Vagina (tissue), 2 donors: ENCODE data around the gene TJP3. TPM values are rescaled to one million over a fixed set of nuclear protein-coding genes. Genes with fewer than 3 reads are reported as not detected.

Experiments used
- DNase-seq, 2 donors: peaks; one replicate each; pipeline ENCODE4 v3.0.0-alpha.2; 2017; ENCODE audit errors: extremely low spot score in 2 of 2
- H3K27ac ChIP-seq: fragments of 200-600 bp; sonication (generic); one replicate; pipeline ENCODE4 v1.5.1; 2019
- H3K27me3 ChIP-seq: fragments of 200-600 bp; sonication (generic); one replicate; pipeline ENCODE4 v1.5.1; 2019
- H3K36me3 ChIP-seq, 2 donors: fragments of 200-600 bp; sonication (generic); one replicate each; pipeline ENCODE4 v1.5.1; 2017 to 2019
- H3K4me1 ChIP-seq: fragments of 200-600 bp; sonication (generic); one replicate; pipeline ENCODE4 v1.5.1; 2019
- H3K4me3 ChIP-seq, 2 donors: fragments of 200-600 bp; sonication (generic); 1 replicate in 1 of 2; 2 replicates in 1 of 2; pipeline ENCODE4 v1.5.1; 2016 to 2019
- H3K9me3 ChIP-seq: fragments of 200-600 bp; sonication (generic); one replicate; pipeline ENCODE4 v1.5.1; 2019
- CTCF ChIP-seq, 3 experiments: fragments of 450-650 bp in 2 of 3; fragments of 200-600 bp in 1 of 3; sonication (generic) in 1 of 3; IDR thresholded peaks; one replicate each; pipeline ENCODE4 v1.5.1; 2017 to 2019; ENCODE audit warnings: antibody characterized with exemption in 3 of 3, mild to moderate bottlenecking in 2 of 3, moderate library complexity in 2 of 3
- POLR2A ChIP-seq, 2 donors: fragments of 450-650 bp; IDR thresholded peaks; one replicate each; pipeline ENCODE4 v1.6.1; 2017; ENCODE audit warnings: antibody characterized with exemption in 2 of 2, mild to moderate bottlenecking in 2 of 2, moderate library complexity in 2 of 2
- POLR2AphosphoS5 ChIP-seq, 2 donors: sonication (generic); formaldehyde crosslinking; IDR thresholded peaks; one replicate each; pipeline ENCODE4 v1.9.0; 2017; ENCODE audit warnings: antibody characterized with exemption in 2 of 2, mild to moderate bottlenecking in 2 of 2, low read depth in 1 of 2; ENCODE audit not compliant: insufficient read depth in 1 of 2
- intact Hi-C: fragments of 100-400 bp; cut with DNase I; formaldehyde crosslinking; loops from one replicate; pipeline ENCODE4 v1.15.1; 2023
- total RNA-seq: library from RNA; depleted of rRNA; stranded (reverse); fragments of >200 nt; gene quantifications from one replicate; pipeline ENCODE4 v1.2.3, GENCODE V29; 2016

Gene TJP3
- total RNA-seq, 1 donor from 2014 or later: 17.7 TPM

- no peaks in the 10 kb centered on the region for H3K27me3 ChIP-seq
- no peak overlapping the region for H3K27ac ChIP-seq
- DNase-seq: no peak
- intact Hi-C loops: no loop called here
- no peaks in the 10 kb centered on the region for H3K9me3 ChIP-seq
- peaks cover 0 to 28% of the 10 kb centered on the region in 2 donors for H3K36me3 ChIP-seq
- H3K4me1 ChIP-seq: no peaks in the 10 kb centered on the region
- TF ChIP-seq POLR2AphosphoS5 (IDR thresholded peaks at IDR 0.05; ENCODE audit: insufficient read depth in 1 of 2, low read depth in 1 of 2) (no peak), POLR2A (IDR thresholded peaks at IDR 0.05) (no peak), CTCF (IDR thresholded peaks at IDR 0.05) (no peak)
- no peak overlapping the region for H3K4me3 ChIP-seq
These were observed 62.2 kb downstream of the TJP3 start for GRCh38 chr19:3770136-3770999.

- H3K4me3 ChIP-seq: no peak overlapping the region
- intact Hi-C loops: no loop called here
- H3K27me3 ChIP-seq: no peaks in the 10 kb centered on the region
- no peak for DNase-seq
- H3K4me1 ChIP-seq: no peaks in the 10 kb centered on the region
- peaks cover 0 to 19% of the 10 kb centered on the region in 2 donors for H3K36me3 ChIP-seq
- no peak overlapping the region for H3K27ac ChIP-seq
- TF ChIP-seq POLR2A (IDR thresholded peaks at IDR 0.05): no peak
- TF ChIP-seq CTCF (IDR thresholded peaks at IDR 0.05): no peak
- TF ChIP-seq POLR2AphosphoS5 (IDR thresholded peaks at IDR 0.05; ENCODE audit: insufficient read depth in 1 of 2, low read depth in 1 of 2): no peak
- H3K9me3 ChIP-seq: no peaks in the 10 kb centered on the region
These were observed 63.1 kb downstream of the TJP3 start for GRCh38 chr19:3771000-3771905.

- no peak within 1 kb of the TSS for H3K27ac ChIP-seq
- no peak within 1 kb of the TSS for H3K4me3 ChIP-seq
- TF ChIP-seq POLR2AphosphoS5 (IDR thresholded peaks at IDR 0.05; ENCODE audit: insufficient read depth in 1 of 2, low read depth in 1 of 2): no peak
- TF ChIP-seq CTCF (IDR thresholded peaks at IDR 0.05): no peak
- no peak for TF ChIP-seq POLR2A (IDR thresholded peaks at IDR 0.05)
- H3K9me3 ChIP-seq: no peaks in the 10 kb centered on the region
- no peaks in the 10 kb centered on the region for H3K27me3 ChIP-seq
- intact Hi-C loops: no loop called here
- no peak for DNase-seq
- H3K4me1 ChIP-seq: no peaks in the 10 kb centered on the region
- H3K36me3 ChIP-seq: peaks cover 0 to 14% of the 10 kb centered on the region in 2 donors
These were observed 63.8 kb downstream of the TJP3 start, which contains the start of gene RAX2 for GRCh38 chr19:3771906-3772455. RAX2 (minus strand) TSS chr19:3772228; CDS start chr19:3771742, 486 bp downstream.

GRCh38 chr19:3773814-3774515 is 65.8 kb downstream of the TJP3 start:
- H3K4me3 ChIP-seq: no peak overlapping the region
- intact Hi-C loops: no loop called here
- no peak for TF ChIP-seq POLR2A (IDR thresholded peaks at IDR 0.05)
- no peak for TF ChIP-seq CTCF (IDR thresholded peaks at IDR 0.05)
- TF ChIP-seq POLR2AphosphoS5 (IDR thresholded peaks at IDR 0.05; ENCODE audit: insufficient read depth in 1 of 2, low read depth in 1 of 2): no peak
- no peaks in the 10 kb centered on the region for H3K4me1 ChIP-seq
- no peaks in the 10 kb centered on the region for H3K9me3 ChIP-seq
- H3K36me3 ChIP-seq: no peaks in the 10 kb centered on the region
- DNase-seq: no peak
- H3K27ac ChIP-seq: no peak overlapping the region
- H3K27me3 ChIP-seq: no peaks in the 10 kb centered on the region
